HepG2 (cell line): ENCODE results near the gene MYADML2. TPM values are rescaled to one million over a fixed set of nuclear protein-coding genes. Genes with fewer than 3 reads are reported as not detected.
A peak's percentile ranks its signal among the peaks of the same experiment; 100 is the strongest.

Experiments used
- ATAC-seq: fragments of 200-7000 bp; cut with Tn5 transposase; 3 replicates; pipeline ENCODE4 v1.9.1; 2020; ENCODE audit warnings: mild to moderate bottlenecking, moderate library complexity
- BruUV-seq: library from RNA; stranded (reverse); fragments of 400-500 nt; replicated peaks from 2 replicates; lab custom pipeline; 2021; lab: Mats Ljungman, UMichigan
- CTCF ChIA-PET: fragments of 300-600 bp; formaldehyde crosslinking; extraction: SDS; loops from one replicate; lab custom pipeline; 2021; ENCODE audit warnings: low total read pairs, inconsistent platforms, low intra/inter-chr PET ratio; lab: Yijun Ruan, JAX
- POLR2A ChIA-PET: fragments of 350-600 bp; sonication (Branson Sonifier 250); formaldehyde crosslinking; loops from one replicate; lab custom pipeline; 2020; ENCODE audit warnings: antibody characterized with exemption, inconsistent platforms; lab: Yijun Ruan, JAX
- DNase-seq: peaks from one replicate; pipeline ENCODE4 v3.0.0-alpha.2; 2015; ENCODE audit warnings: low spot score
- FAIRE-seq: peaks from 3 replicates; lab custom pipeline; 2011; peaks lifted over from hg19 to GRCh38; lab: Jason Lieb, UNC
- H2AFZ ChIP-seq: one replicate; pipeline ENCODE4 v1.6.1; 2011; ENCODE audit warnings: low read length, inconsistent platforms
- H3K27ac ChIP-seq: fragments of 300-600 bp; 3 replicates; pipeline ENCODE4 v1.8.0; 2011; ENCODE audit warnings: mixed run types, mild to moderate bottlenecking, mixed read lengths, low read length, inconsistent platforms; ENCODE audit not compliant: insufficient read depth; ENCODE audit errors: extremely low read length
- H3K27me3 ChIP-seq, 2 experiments: fragments of 200-600 bp in 1 of 2; 2 replicates in 1 of 2; 3 replicates in 1 of 2; pipeline versions ENCODE4 v1.6.0 to v1.8.0; 2011; ENCODE audit warnings: low read length in 2 of 2, mild to moderate bottlenecking in 2 of 2, moderate library complexity in 2 of 2, inconsistent platforms in 1 of 2; ENCODE audit not compliant: insufficient read depth in 2 of 2, control insufficient read depth in 1 of 2
- H3K36me3 ChIP-seq, 2 experiments: fragments of 200-600 bp in 1 of 2; replicated peaks in 1 of 2; 2 replicates in 1 of 2; 3 replicates in 1 of 2; pipeline versions ENCODE4 v1.5.1 to v1.8.0; 2011; ENCODE audit warnings: low read length in 2 of 2, inconsistent platforms in 1 of 2; ENCODE audit not compliant: insufficient read depth in 2 of 2, control insufficient read depth in 1 of 2
- H3K4me1 ChIP-seq: 2 replicates; pipeline ENCODE4 v1.5.1; 2012; ENCODE audit warnings: low read length, inconsistent platforms; ENCODE audit not compliant: insufficient read depth
- H3K4me2 ChIP-seq: 2 replicates; pipeline ENCODE4 v1.6.0; 2011; ENCODE audit warnings: low read depth, low read length, inconsistent platforms
- H3K4me3 ChIP-seq, 3 experiments: fragments of 200-600 bp in 1 of 3; sonication (generic), shearing (Covaris generic) in 1 of 3; replicated peaks in 1 of 3; 2 replicates each; pipeline ENCODE4 v1.5.1; 2011 to 2016; ENCODE audit warnings: low read length in 3 of 3, inconsistent platforms in 2 of 3, low read depth in 2 of 3, mild to moderate bottlenecking in 2 of 3, control low read depth in 1 of 3, mixed read lengths in 1 of 3; ENCODE audit not compliant: insufficient read depth in 1 of 3
- H3K79me2 ChIP-seq: one replicate; pipeline ENCODE4 v1.6.1; 2011; ENCODE audit warnings: low read length, inconsistent platforms; ENCODE audit not compliant: insufficient read depth
- H3K9ac ChIP-seq: 2 replicates; pipeline ENCODE4 v1.6.0; 2011; ENCODE audit warnings: mild to moderate bottlenecking, low read depth, low read length, inconsistent platforms; ENCODE audit not compliant: insufficient read depth
- H3K9me3 ChIP-seq: 2 replicates; pipeline ENCODE4 v1.5.1; 2012; ENCODE audit warnings: mild to moderate bottlenecking, low read length
- H4K20me1 ChIP-seq: 2 replicates; pipeline ENCODE4 v1.6.0; 2011; ENCODE audit warnings: inconsistent platforms, mild to moderate bottlenecking, low read length, moderate library complexity; ENCODE audit not compliant: insufficient read depth
- ARNT2 ChIP-seq: sonication (generic); formaldehyde crosslinking; IDR thresholded peaks from 2 replicates; pipeline ENCODE4 v1.8.0; 2022; ENCODE audit warnings: mild to moderate bottlenecking, low read depth, missing genetic modification reagents, moderate library complexity
- HIVEP1 ChIP-seq: sonication (generic); formaldehyde crosslinking; IDR thresholded peaks from 2 replicates; pipeline ENCODE4 v1.4.0; 2020; ENCODE audit warnings: mild to moderate bottlenecking, missing genetic modification reagents
- KDM6A ChIP-seq: IDR thresholded peaks from 2 replicates; pipeline ENCODE4 v1.6.1; 2016; ENCODE audit warnings: low read depth
- MIXL1 ChIP-seq: IDR thresholded peaks from 2 replicates; pipeline ENCODE4 v1.6.1; 2016
- PCBP1 ChIP-seq: fragments of 200-400 bp; formaldehyde crosslinking; IDR thresholded peaks from 2 replicates; pipeline ENCODE4 v1.6.1; 2017; ENCODE audit warnings: mild to moderate bottlenecking, low read depth, low read length, borderline replicate concordance
- TMF1 ChIP-seq: sonication (generic); formaldehyde crosslinking; IDR thresholded peaks from 2 replicates; pipeline ENCODE4 v1.8.1; 2022; ENCODE audit warnings: low read depth, missing genetic modification reagents
- ZNF598 ChIP-seq: sonication (generic); formaldehyde crosslinking; IDR thresholded peaks from 2 replicates; pipeline ENCODE4 v1.5.1; 2020; ENCODE audit warnings: mild to moderate bottlenecking, missing genetic modification reagents, borderline replicate concordance
- ZNF737 ChIP-seq: sonication (generic); formaldehyde crosslinking; IDR thresholded peaks from 2 replicates; pipeline ENCODE4 v1.5.0; 2020; ENCODE audit warnings: missing genetic modification reagents, mild to moderate bottlenecking, borderline replicate concordance
- ZSCAN21 ChIP-seq: sonication (generic); formaldehyde crosslinking; IDR thresholded peaks from 2 replicates; pipeline ENCODE4 v1.8.0; 2022; ENCODE audit warnings: mild to moderate bottlenecking, missing genetic modification reagents, moderate library complexity, borderline replicate concordance
- ZSCAN31 ChIP-seq: sonication (generic); formaldehyde crosslinking; IDR thresholded peaks from 2 replicates; pipeline ENCODE4 v1.5.0; 2020; ENCODE audit warnings: low read depth, mild to moderate bottlenecking, missing genetic modification reagents
- ZZZ3 ChIP-seq: sonication (generic); formaldehyde crosslinking; IDR thresholded peaks from 2 replicates; pipeline ENCODE4 v1.4.0; 2020; ENCODE audit warnings: missing genetic modification reagents, mild to moderate bottlenecking, borderline replicate concordance
- WGBS: methylation state at CpG from one replicate; pipeline ENCODE4 v1.1.6; 2017; ENCODE audit warnings: low lambda C conversion rate; 5-methylcytosine and 5-hydroxymethylcytosine counted together
- in situ Hi-C: cut with HindIII; loops from 2 replicates; pipeline ENCODE4 v1.10.0; 2017; ENCODE audit warnings: low pct_unique_long_range_greater_than_20kb; ENCODE audit not compliant: extremely low pct_ligation_motif_present
- intact Hi-C: fragments of 100-400 bp; cut with micrococcal nuclease; formaldehyde crosslinking; loops from one replicate; pipeline ENCODE4 v1.10.0; 2022; ENCODE audit not compliant: unreplicated experiment
- polyA plus RNA-seq, 8 experiments: library from polyadenylated mRNA; depleted of rRNA in 3 of 8; stranded (reverse) in 7 of 8; unstranded in 1 of 8; fragments of >200 nt; fragmentation: Illumina TruSeq in 4 of 8; extraction: Trizol in 4 of 8; gene quantifications; 2 replicates each; pipeline versions ENCODE4 v1.2.1 to v1.2.3, GENCODE V29; 2011 to 2016; ENCODE audit warnings: low read depth in 4 of 8, missing spikeins in 1 of 8, mixed read lengths in 1 of 8; ENCODE audit not compliant: insufficient read depth in 1 of 8
- total RNA-seq, 5 experiments: library from RNA; depleted of rRNA; stranded (reverse); fragments of >200 nt; fragmentation: Illumina TruSeq; extraction: Trizol; gene quantifications; 2 replicates each; pipeline ENCODE4 v1.2.3, GENCODE V29; 2016; ENCODE audit warnings: low read depth in 1 of 5
- TF ChIP-seq, protein P1 (sequence below): sonication (generic); formaldehyde crosslinking; IDR thresholded peaks from 2 replicates; pipeline ENCODE4 v1.8.0; 2023; ENCODE audit warnings: mild to moderate bottlenecking, missing genetic modification reagents
- TF ChIP-seq, protein P2 (sequence below): IDR thresholded peaks from 2 replicates; pipeline ENCODE4 v1.6.1; 2018; ENCODE audit warnings: missing genetic modification reagents, mild to moderate bottlenecking, missing compliant biosample characterization
- TF ChIP-seq, protein P3 (sequence below): sonication (generic); formaldehyde crosslinking; IDR thresholded peaks from 2 replicates; pipeline ENCODE4; 2020; ENCODE audit warnings: missing genetic modification reagents, mild to moderate bottlenecking, borderline replicate concordance
- TF ChIP-seq, protein P4 (sequence below): sonication (generic); formaldehyde crosslinking; conservative IDR thresholded peaks from 2 replicates; pipeline ENCODE4 v1.4.0; 2020; ENCODE audit warnings: missing genetic modification reagents

The MYADML2 gene
- total and polyA plus RNA-seq, 2 of the 13 experiments (the other 11 are each of a cell fraction or from before 2014, with no cell fraction given) = not detected

DNA sequence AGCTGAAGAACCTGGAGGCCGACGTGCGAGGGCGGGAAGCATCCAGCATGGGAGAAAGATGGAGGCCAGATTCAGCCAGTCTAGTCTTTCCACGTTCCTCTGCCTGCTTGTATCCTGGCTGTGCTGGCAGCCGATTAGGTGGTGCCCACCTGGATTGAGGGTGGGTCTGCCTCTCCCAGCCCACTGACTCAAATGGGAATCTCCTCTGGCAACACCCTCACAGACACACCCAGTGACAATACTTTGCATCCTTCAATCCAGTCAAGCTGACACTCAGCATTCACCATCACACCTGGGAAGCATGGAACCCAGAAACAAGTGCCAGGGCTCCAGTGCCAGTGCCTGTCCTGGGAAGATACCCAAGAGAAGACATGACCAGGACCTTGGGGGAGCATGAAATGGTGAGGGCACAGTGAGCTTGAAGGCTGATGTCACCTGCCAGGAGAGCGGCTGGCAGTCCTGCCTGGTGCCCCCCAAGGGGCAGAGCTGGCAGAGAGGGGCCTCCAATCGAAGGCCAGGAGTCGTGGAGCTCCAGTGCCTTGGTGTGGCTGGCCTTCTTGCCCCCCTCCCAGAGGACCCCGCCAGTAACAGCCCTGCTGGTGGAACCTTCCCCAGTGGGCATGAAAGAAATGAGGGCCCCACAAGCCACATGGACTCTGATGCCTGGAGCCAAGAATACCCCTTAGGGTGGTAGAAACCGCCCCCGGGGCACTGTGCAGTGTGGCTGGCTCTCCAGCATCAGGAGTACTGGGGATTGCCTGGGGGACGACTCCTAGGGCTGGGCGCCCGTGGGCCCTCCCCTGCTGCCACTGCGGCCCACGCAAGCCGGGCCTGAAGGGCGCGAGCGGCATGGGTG, 45.6 kb downstream of the MYADML2 start:
- no peaks in the 10 kb centered on the region for H3K27me3 ChIP-seq
- intact Hi-C loops (no loop called here), in situ Hi-C loops (no loop called here)
- POLR2A ChIA-PET = interaction anchor here (0.6 to 2.9 kb wide), 9 partner anchors 9 to 120 kb away, joined by 3 to 16 read pairs (median 6); partner anchors contain the start of genes ALYREF, ANAPC11, CENPX and LRRC45
- H3K4me1 ChIP-seq = peaks cover 16% of the 10 kb centered on the region
- FAIRE-seq (peak; percentile 32), DNase-seq (no peak), ATAC-seq (peak; percentile 5)
- H3K79me2 ChIP-seq = no peaks in the 10 kb centered on the region
- no peak overlapping the region for H2AFZ ChIP-seq
- H4K20me1 ChIP-seq = peaks cover 5% of the 10 kb centered on the region; the same call in 1 of the 2 replicates
- BruUV-seq = no TSS peak
- peak overlapping the region; percentile 68 for H3K4me2 ChIP-seq
- CTCF ChIA-PET = no interaction called here
- no peaks in the 10 kb centered on the region for H3K9me3 ChIP-seq
- H3K36me3 ChIP-seq = peaks cover 31 to 55% of the 10 kb centered on the region in 2 experiments
- no peak overlapping the region for H3K27ac ChIP-seq
- H3K9ac ChIP-seq = peak overlapping the region; percentile 35; the same call in 1 of the 2 replicates
- WGBS = 72% methylated on average over 13 of the region's 21 CpGs
- peak overlapping the region; percentile 17 to 65 (median 35); a peak in 4 of 6 replicates for H3K4me3 ChIP-seq
- TF ChIP-seq, protein P1, sequence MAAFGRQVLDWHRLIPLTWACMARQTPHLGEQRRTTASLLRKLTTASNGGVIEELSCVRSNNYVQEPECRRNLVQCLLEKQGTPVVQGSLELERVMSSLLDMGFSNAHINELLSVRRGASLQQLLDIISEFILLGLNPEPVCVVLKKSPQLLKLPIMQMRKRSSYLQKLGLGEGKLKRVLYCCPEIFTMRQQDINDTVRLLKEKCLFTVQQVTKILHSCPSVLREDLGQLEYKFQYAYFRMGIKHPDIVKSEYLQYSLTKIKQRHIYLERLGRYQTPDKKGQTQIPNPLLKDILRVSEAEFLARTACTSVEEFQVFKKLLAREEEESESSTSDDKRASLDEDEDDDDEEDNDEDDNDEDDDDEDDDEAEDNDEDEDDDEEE (CRISPR knock-in tag) = no peak
- TF ChIP-seq ARNT2 (CRISPR knock-in tag) (0 out of 2 replicates have a peak, but pooled peaks have one; percentile 72), ZNF737 (peak; percentile 15; the same call in 1 of the 2 replicates), KDM6A (CRISPR knock-in tag) (no peak), TMF1 (CRISPR knock-in tag) (no peak; the same call in 1 of the 2 replicates), PCBP1 (no peak), ZZZ3 (CRISPR knock-in tag) (no peak), ZSCAN21 (CRISPR knock-in tag) (no peak; the same call in 1 of the 2 replicates), ZSCAN31 (CRISPR knock-in tag) (peak; percentile 4; the same call in 1 of the 2 replicates), HIVEP1 (CRISPR knock-in tag) (peak; percentile 33; the same call in 1 of the 2 replicates), ZNF598 (CRISPR knock-in tag) (no peak), MIXL1 (CRISPR knock-in tag) (no peak)
- TF ChIP-seq, protein P2, sequence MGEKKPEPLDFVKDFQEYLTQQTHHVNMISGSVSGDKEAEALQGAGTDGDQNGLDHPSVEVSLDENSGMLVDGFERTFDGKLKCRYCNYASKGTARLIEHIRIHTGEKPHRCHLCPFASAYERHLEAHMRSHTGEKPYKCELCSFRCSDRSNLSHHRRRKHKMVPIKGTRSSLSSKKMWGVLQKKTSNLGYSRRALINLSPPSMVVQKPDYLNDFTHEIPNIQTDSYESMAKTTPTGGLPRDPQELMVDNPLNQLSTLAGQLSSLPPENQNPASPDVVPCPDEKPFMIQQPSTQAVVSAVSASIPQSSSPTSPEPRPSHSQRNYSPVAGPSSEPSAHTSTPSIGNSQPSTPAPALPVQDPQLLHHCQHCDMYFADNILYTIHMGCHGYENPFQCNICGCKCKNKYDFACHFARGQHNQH = peak; percentile 29; the same call in 1 of the 2 replicates
- TF ChIP-seq, protein P3, sequence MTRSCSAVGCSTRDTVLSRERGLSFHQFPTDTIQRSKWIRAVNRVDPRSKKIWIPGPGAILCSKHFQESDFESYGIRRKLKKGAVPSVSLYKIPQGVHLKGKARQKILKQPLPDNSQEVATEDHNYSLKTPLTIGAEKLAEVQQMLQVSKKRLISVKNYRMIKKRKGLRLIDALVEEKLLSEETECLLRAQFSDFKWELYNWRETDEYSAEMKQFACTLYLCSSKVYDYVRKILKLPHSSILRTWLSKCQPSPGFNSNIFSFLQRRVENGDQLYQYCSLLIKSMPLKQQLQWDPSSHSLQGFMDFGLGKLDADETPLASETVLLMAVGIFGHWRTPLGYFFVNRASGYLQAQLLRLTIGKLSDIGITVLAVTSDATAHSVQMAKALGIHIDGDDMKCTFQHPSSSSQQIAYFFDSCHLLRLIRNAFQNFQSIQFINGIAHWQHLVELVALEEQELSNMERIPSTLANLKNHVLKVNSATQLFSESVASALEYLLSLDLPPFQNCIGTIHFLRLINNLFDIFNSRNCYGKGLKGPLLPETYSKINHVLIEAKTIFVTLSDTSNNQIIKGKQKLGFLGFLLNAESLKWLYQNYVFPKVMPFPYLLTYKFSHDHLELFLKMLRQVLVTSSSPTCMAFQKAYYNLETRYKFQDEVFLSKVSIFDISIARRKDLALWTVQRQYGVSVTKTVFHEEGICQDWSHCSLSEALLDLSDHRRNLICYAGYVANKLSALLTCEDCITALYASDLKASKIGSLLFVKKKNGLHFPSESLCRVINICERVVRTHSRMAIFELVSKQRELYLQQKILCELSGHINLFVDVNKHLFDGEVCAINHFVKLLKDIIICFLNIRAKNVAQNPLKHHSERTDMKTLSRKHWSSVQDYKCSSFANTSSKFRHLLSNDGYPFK (CRISPR knock-in tag) = no peak; the same call in none of the 2 replicates
- TF ChIP-seq, protein P4, sequence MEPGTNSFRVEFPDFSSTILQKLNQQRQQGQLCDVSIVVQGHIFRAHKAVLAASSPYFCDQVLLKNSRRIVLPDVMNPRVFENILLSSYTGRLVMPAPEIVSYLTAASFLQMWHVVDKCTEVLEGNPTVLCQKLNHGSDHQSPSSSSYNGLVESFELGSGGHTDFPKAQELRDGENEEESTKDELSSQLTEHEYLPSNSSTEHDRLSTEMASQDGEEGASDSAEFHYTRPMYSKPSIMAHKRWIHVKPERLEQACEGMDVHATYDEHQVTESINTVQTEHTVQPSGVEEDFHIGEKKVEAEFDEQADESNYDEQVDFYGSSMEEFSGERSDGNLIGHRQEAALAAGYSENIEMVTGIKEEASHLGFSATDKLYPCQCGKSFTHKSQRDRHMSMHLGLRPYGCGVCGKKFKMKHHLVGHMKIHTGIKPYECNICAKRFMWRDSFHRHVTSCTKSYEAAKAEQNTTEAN (CRISPR knock-in tag) = no peak
